NCI-H1092 (cell line): ENCODE measurements around the gene CTPS2.

Source experiments
- DNase-seq: peaks from one replicate; lab custom pipeline; 2025; lab: John Stamatoyannopoulos, UW

CTPS2 gene

GRCh38 chrX:16714504-16714903 lies 2.0 kb upstream of the CTPS2 start:
- DNase-seq = no peak

- DNase-seq = no peak
Observed at GRCh38 chrX:16711893-16712547, 449 bp downstream of the CTPS2 start.

GRCh38 chrX:16711219-16711811 lies 1.2 kb downstream of the CTPS2 start:
- no peak for DNase-seq

GRCh38 chrX:16708016-16708415 lies 4.5 kb downstream of the CTPS2 start:
- DNase-seq = no peak

GRCh38 chrX:16705370-16705769 lies 7.1 kb downstream of the CTPS2 start:
- DNase-seq = no peak

- no peak for DNase-seq
Observed at GRCh38 chrX:16702700-16703599, 9.5 kb downstream of the CTPS2 start.

- DNase-seq = no peak
Observed at GRCh38 chrX:16700734-16701133, 11.7 kb downstream of the CTPS2 start.

- no peak for DNase-seq
Observed at GRCh38 chrX:16699389-16699788, 13.1 kb downstream of the CTPS2 start.

- DNase-seq = no peak
Observed at GRCh38 chrX:16696956-16697355, 15.5 kb downstream of the CTPS2 start.

GRCh38 chrX:16695079-16695676 lies 17.3 kb downstream of the CTPS2 start:
- DNase-seq = peak; percentile 16

- DNase-seq = no peak
Observed at GRCh38 chrX:16687514-16687913, 25.0 kb downstream of the CTPS2 start.

GRCh38 chrX:16683007-16683664 lies 29.3 kb downstream of the CTPS2 start:
- DNase-seq = no peak

GRCh38 chrX:16678689-16679088 lies 33.8 kb downstream of the CTPS2 start:
- no peak for DNase-seq

- no peak for DNase-seq
Observed at GRCh38 chrX:16671005-16671404, 41.5 kb downstream of the CTPS2 start.

GRCh38 chrX:16666541-16666940 lies 45.9 kb downstream of the CTPS2 start:
- no peak for DNase-seq

- DNase-seq = no peak
Observed at GRCh38 chrX:16665089-16665488, 47.4 kb downstream of the CTPS2 start.

- DNase-seq = no peak
Observed at GRCh38 chrX:16664626-16665025, 47.8 kb downstream of the CTPS2 start.

- no peak for DNase-seq
Observed at GRCh38 chrX:16664074-16664473, 48.4 kb downstream of the CTPS2 start.

GRCh38 chrX:16662402-16662801 lies 50.1 kb downstream of the CTPS2 start:
- no peak for DNase-seq

- DNase-seq = no peak
Observed at GRCh38 chrX:16661495-16661894, 51.0 kb downstream of the CTPS2 start.

GRCh38 chrX:16659321-16659720 lies 53.1 kb downstream of the CTPS2 start:
- no peak for DNase-seq

GRCh38 chrX:16658284-16658683 lies 54.2 kb downstream of the CTPS2 start:
- no peak for DNase-seq
